Cardiac muscle cell (in vitro differentiated cells and primary cell): ENCODE measurements around the gene IFNAR2. TPM values are rescaled to one million over a fixed set of nuclear protein-coding genes. Genes with fewer than 3 reads are reported as not detected.
"Not testable (repeated sequence)": the region's sequence is repeated elsewhere in the genome, so short reads cannot be mapped to it uniquely, and the experiment has no call there.

Source experiments
- DNase-seq, 2 donors: peaks; one replicate each; pipeline versions ENCODE4 v3.0.0 to v3.0.0-alpha.2; 2010 to 2017; ENCODE audit warnings: low read depth in 1 of 2, low spot score in 1 of 2
- H3K27ac ChIP-seq: fragments of 200-600 bp; sonication (generic); 2 replicates; pipeline ENCODE4 v1.5.1; 2016
- H3K27me3 ChIP-seq: fragments of 200-600 bp; sonication (generic); 2 replicates; pipeline ENCODE4 v1.6.0; 2016; ENCODE audit warnings: control low read depth
- H3K36me3 ChIP-seq: fragments of 200-600 bp; sonication (generic); 2 replicates; pipeline ENCODE4 v1.5.1; 2016; ENCODE audit warnings: control low read depth
- H3K4me1 ChIP-seq: fragments of 200-600 bp; sonication (generic); 2 replicates; pipeline ENCODE4 v1.8.1; 2017; ENCODE audit warnings: low read depth, mild to moderate bottlenecking, mixed run types
- H3K4me3 ChIP-seq: fragments of 200-600 bp; sonication (generic); 2 replicates; pipeline ENCODE4 v1.5.1; 2016; ENCODE audit warnings: mild to moderate bottlenecking
- H3K9me3 ChIP-seq: fragments of 200-600 bp; sonication (generic); 2 replicates; pipeline ENCODE4 v1.5.1; 2017; ENCODE audit warnings: low read depth, mild to moderate bottlenecking, control low read depth
- polyA plus RNA-seq: library from polyadenylated mRNA; unstranded; fragments of >200 nt; fragmentation: Nextera tagmentation; extraction: Ambion mirVana; gene quantifications from 2 replicates; pipeline ENCODE4 v1.2.1, GENCODE V29; 2016
- total RNA-seq: library from RNA; depleted of rRNA; stranded (reverse); fragments of >200 nt; gene quantifications from 2 replicates; pipeline ENCODE4 v1.2.3, GENCODE V29; 2016
- TF ChIP-seq, protein P1 (sequence below): IDR thresholded peaks from 2 replicates; pipeline ENCODE4 v1.5.1; 2012; ENCODE audit warnings: low read depth, mild to moderate bottlenecking, low read length

Gene IFNAR2
- total and polyA plus RNA-seq, 2 experiments from 2014 or later: 3.3 to 10.9 TPM

GRCh38 chr21:33214056-33214455 lies 15.7 kb upstream of the IFNAR2 start:
- no peak for DNase-seq
- TF ChIP-seq, protein P1, sequence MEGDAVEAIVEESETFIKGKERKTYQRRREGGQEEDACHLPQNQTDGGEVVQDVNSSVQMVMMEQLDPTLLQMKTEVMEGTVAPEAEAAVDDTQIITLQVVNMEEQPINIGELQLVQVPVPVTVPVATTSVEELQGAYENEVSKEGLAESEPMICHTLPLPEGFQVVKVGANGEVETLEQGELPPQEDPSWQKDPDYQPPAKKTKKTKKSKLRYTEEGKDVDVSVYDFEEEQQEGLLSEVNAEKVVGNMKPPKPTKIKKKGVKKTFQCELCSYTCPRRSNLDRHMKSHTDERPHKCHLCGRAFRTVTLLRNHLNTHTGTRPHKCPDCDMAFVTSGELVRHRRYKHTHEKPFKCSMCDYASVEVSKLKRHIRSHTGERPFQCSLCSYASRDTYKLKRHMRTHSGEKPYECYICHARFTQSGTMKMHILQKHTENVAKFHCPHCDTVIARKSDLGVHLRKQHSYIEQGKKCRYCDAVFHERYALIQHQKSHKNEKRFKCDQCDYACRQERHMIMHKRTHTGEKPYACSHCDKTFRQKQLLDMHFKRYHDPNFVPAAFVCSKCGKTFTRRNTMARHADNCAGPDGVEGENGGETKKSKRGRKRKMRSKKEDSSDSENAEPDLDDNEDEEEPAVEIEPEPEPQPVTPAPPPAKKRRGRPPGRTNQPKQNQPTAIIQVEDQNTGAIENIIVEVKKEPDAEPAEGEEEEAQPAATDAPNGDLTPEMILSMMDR: no peak
- H3K36me3 ChIP-seq: no peaks in the 10 kb centered on the region
- H3K27ac ChIP-seq: no peak overlapping the region
- no peaks in the 10 kb centered on the region for H3K9me3 ChIP-seq
- no peak overlapping the region for H3K4me3 ChIP-seq
- peaks cover 4% of the 10 kb centered on the region for H3K4me1 ChIP-seq
- no peaks in the 10 kb centered on the region for H3K27me3 ChIP-seq

DNA sequence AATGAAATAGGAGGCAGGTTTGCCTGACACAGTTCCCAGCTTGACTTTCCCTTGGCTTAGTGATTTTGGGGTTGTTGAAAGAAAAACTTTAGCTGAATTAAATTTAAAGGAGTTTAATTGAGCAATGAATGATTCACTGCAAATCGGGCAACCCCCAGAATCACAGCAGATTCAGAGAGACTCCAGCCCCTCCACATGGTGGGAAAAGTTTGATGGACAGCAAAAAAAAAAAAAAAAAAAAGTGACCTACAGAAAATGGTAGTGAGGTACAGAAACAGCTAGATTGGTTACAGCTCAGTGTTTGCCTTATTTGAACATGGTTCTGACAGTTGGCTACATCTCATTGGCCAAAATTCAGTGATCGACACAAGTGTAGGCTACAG lies 12.6 kb upstream of the IFNAR2 start:
- Histone ChIP-seq H3K27ac (no peak overlapping the region), H3K36me3 (no peaks in the 10 kb centered on the region), H3K27me3 (no peaks in the 10 kb centered on the region), H3K4me1 (no peaks in the 10 kb centered on the region), H3K4me3 (no peak overlapping the region), H3K9me3 (no peaks in the 10 kb centered on the region)
- DNase-seq: no peak
- TF ChIP-seq, protein P1: no peak

DNA sequence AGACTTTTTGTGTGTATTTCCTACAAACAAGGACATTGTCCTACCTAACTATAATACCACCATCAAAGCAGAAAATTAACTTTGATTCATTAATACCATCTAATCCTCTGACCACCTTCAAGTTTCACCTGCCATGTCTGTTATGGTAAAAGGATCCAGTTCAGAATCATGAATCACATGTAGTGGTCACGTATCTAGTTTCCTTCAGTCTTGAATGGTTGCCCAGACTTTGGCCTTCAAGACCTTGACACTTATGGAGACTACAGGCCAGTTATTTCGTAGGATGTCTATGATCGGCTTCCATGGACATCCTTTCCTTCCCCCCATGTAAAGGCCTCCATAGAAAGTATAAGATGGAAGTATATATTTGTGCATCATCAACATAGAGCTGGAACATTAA lies 10.4 kb upstream of the IFNAR2 start:
- Histone ChIP-seq H3K36me3 (no peaks in the 10 kb centered on the region), H3K27me3 (no peaks in the 10 kb centered on the region), H3K4me3 (no peak overlapping the region), H3K27ac (no peak overlapping the region), H3K4me1 (no peaks in the 10 kb centered on the region), H3K9me3 (no peaks in the 10 kb centered on the region)
- TF ChIP-seq, protein P1: no peak
- DNase-seq: no peak

GRCh38 chr21:33219954-33220353 lies 9.8 kb upstream of the IFNAR2 start:
- Histone ChIP-seq H3K27ac (no peak overlapping the region), H3K9me3 (no peaks in the 10 kb centered on the region), H3K4me3 (no peak overlapping the region), H3K36me3 (no peaks in the 10 kb centered on the region), H3K27me3 (no peaks in the 10 kb centered on the region), H3K4me1 (no peaks in the 10 kb centered on the region)
- no peak for DNase-seq
- TF ChIP-seq, protein P1: no peak

DNA sequence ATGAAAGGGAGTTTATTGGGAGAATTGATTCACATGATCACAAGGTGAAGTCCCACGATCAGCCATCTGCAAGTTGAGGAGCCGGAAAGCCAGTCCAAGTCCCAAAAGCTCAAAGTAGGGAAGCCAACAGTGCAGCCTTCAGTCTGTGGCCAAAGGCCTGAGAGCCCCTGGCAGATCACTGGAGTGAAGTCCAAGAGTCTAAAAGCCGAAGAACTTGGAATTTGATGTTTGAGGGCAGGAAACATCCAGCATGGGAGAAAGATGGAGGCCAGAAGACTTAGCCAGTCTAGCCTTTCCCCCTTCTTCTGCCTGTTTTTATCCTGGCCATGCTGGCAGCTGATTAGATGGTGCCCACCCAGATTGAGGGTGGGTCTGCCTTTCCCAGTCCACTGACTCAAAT lies 4.4 kb upstream of the IFNAR2 start:
- not testable (repeated sequence) for H3K4me3 ChIP-seq, H3K9me3 ChIP-seq, H3K27me3 ChIP-seq, H3K4me1 ChIP-seq, H3K36me3 ChIP-seq, DNase-seq, H3K27ac ChIP-seq

DNA sequence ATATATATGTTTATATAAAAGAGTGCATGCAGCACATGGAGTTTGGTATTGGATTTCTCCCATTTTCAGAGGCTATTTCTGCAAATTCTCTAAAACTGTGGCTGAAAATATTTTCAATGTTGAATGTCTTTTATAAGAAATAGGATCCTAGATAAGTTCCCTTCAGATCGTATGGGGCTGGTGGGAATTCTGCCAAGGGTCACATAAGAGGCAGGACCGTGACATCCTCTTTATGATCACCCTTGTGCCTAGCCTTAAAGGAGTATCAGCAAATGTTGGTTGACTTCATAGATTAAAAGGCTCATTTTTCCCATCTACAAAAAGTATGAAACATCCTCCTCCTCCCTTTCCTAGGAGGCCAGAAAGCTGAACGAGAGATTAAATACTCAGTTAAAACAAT lies 1.3 kb upstream of the IFNAR2 start:
- Histone ChIP-seq H3K4me1 (no peaks in the 10 kb centered on the region), H3K36me3 (no peaks in the 10 kb centered on the region), H3K27ac (no peak overlapping the region), H3K4me3 (no peak overlapping the region), H3K27me3 (no peaks in the 10 kb centered on the region), H3K9me3 (no peaks in the 10 kb centered on the region)
- TF ChIP-seq, protein P1: no peak
- no peak for DNase-seq
